Measurements from ENCODE around the gene PFKL.

DNA sequence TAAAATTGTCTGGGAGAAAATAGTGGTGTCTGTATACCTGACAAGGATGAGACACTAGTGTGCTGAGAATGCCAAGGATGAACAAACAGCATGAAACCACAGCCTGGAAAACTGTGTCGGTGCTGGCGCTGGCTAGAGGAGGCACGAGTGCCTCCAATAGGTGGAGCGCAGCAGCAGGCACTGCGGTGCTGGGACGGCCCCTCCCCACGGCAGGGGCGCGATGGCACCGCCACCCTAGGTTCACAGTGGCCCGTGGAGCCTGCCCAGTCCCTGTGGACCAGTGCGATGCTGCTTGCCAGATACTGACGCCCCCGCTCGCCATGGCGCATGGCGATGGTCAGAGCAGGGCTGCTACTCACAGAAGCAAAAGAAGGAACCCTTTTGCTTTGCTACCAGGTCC lies 32.5 kb downstream of the PFKL start:
- TF ChIP-seq, protein P1, sequence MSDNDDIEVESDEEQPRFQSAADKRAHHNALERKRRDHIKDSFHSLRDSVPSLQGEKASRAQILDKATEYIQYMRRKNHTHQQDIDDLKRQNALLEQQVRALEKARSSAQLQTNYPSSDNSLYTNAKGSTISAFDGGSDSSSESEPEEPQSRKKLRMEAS (IDR thresholded peaks at IDR 0.05), result no peak
- TF ChIP-seq POLR2A (IDR thresholded peaks at IDR 0.05; ENCODE audit: borderline replicate concordance, extremely low read depth, insufficient read depth, insufficient read length), result no peak
- TF ChIP-seq, protein P2, sequence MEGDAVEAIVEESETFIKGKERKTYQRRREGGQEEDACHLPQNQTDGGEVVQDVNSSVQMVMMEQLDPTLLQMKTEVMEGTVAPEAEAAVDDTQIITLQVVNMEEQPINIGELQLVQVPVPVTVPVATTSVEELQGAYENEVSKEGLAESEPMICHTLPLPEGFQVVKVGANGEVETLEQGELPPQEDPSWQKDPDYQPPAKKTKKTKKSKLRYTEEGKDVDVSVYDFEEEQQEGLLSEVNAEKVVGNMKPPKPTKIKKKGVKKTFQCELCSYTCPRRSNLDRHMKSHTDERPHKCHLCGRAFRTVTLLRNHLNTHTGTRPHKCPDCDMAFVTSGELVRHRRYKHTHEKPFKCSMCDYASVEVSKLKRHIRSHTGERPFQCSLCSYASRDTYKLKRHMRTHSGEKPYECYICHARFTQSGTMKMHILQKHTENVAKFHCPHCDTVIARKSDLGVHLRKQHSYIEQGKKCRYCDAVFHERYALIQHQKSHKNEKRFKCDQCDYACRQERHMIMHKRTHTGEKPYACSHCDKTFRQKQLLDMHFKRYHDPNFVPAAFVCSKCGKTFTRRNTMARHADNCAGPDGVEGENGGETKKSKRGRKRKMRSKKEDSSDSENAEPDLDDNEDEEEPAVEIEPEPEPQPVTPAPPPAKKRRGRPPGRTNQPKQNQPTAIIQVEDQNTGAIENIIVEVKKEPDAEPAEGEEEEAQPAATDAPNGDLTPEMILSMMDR (IDR thresholded peaks at IDR 0.05 in 2 of 3, conservative IDR thresholded peaks at IDR 0.05 in 1 of 3; ENCODE audit: borderline replicate concordance in 1 of 3, insufficient read depth in 1 of 3, low read depth in 2 of 3, low read length in 2 of 3), result no peak
- no peak for TF ChIP-seq CEBPB (IDR thresholded peaks at IDR 0.05; ENCODE audit: low read depth)
- TF ChIP-seq RAD21 (IDR thresholded peaks at IDR 0.05; ENCODE audit: low read depth), result no peak
- TF ChIP-seq ELF1 (IDR thresholded peaks at IDR 0.05; ENCODE audit: borderline replicate concordance, low read depth), result no peak
- TF ChIP-seq, protein P3, sequence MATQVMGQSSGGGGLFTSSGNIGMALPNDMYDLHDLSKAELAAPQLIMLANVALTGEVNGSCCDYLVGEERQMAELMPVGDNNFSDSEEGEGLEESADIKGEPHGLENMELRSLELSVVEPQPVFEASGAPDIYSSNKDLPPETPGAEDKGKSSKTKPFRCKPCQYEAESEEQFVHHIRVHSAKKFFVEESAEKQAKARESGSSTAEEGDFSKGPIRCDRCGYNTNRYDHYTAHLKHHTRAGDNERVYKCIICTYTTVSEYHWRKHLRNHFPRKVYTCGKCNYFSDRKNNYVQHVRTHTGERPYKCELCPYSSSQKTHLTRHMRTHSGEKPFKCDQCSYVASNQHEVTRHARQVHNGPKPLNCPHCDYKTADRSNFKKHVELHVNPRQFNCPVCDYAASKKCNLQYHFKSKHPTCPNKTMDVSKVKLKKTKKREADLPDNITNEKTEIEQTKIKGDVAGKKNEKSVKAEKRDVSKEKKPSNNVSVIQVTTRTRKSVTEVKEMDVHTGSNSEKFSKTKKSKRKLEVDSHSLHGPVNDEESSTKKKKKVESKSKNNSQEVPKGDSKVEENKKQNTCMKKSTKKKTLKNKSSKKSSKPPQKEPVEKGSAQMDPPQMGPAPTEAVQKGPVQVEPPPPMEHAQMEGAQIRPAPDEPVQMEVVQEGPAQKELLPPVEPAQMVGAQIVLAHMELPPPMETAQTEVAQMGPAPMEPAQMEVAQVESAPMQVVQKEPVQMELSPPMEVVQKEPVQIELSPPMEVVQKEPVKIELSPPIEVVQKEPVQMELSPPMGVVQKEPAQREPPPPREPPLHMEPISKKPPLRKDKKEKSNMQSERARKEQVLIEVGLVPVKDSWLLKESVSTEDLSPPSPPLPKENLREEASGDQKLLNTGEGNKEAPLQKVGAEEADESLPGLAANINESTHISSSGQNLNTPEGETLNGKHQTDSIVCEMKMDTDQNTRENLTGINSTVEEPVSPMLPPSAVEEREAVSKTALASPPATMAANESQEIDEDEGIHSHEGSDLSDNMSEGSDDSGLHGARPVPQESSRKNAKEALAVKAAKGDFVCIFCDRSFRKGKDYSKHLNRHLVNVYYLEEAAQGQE (IDR thresholded peaks at IDR 0.05; ENCODE audit: low read depth), result no peak
- no peak for TF ChIP-seq POLR2AphosphoS5 (IDR thresholded peaks at IDR 0.05; ENCODE audit: low read depth, low read length)
- TF ChIP-seq JUND (IDR thresholded peaks at IDR 0.05), result no peak
- no peak for TF ChIP-seq ZFX (IDR thresholded peaks at IDR 0.05)
- no peak for TF ChIP-seq EZH2 (IDR thresholded peaks at IDR 0.05)
- TF ChIP-seq YY1 (IDR thresholded peaks at IDR 0.05; ENCODE audit: extremely low read depth, insufficient replicate concordance, low read depth, low read length), result no peak

Data from HCT116 (cell line).